AG04449 (cell line): ENCODE data around the gene CACNA2D3.

Source experiments
- CTCF ChIA-PET: fragments of 350-600 bp; formaldehyde crosslinking; extraction: SDS; loops from one replicate; lab custom pipeline; 2021; ENCODE audit warnings: antibody characterized with exemption; lab: Yijun Ruan, JAX
- POLR2A ChIA-PET: fragments of 400-600, 350-600 bp; formaldehyde crosslinking; extraction: SDS; loops from one replicate; lab custom pipeline; 2020; ENCODE audit warnings: antibody characterized with exemption, inconsistent platforms; lab: Yijun Ruan, JAX
- DNase-seq: peaks from one replicate; pipeline ENCODE4 v3.0.0-alpha.2; 2010; ENCODE audit warnings: low read depth, low spot score
- H3K4me3 ChIP-seq: 2 replicates; pipeline ENCODE4 v1.5.1; 2011; ENCODE audit warnings: low read depth, mild to moderate bottlenecking, control low read depth, low read length
- TF ChIP-seq, protein P1 (sequence below): IDR thresholded peaks from one replicate; pipeline ENCODE4 v1.5.1; 2011; ENCODE audit warnings: mild to moderate bottlenecking, moderate library complexity, low read length, control low read depth, inconsistent platforms; ENCODE audit not compliant: insufficient read depth; ENCODE audit errors: missing control alignments

Gene CACNA2D3

DNA sequence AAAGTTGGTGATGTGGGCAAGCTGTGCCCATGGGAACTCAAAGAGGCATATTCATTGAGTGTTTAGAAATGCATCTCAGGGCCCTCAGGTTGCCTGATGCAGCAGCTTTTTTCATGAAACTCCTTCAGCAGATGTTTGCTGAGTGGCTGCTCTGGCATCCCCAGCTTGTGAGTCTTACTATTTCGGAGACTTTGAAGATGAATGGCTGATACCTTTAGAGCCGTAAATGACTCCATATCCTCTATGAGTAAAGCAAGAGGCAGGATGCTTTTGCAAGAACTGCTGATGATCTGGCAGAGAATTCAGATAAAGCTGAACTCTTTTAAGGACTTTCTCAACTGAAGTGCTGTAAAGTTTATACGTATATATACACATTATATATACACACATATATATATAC, 384.3 kb downstream of the CACNA2D3 start:
- TF ChIP-seq, protein P1, sequence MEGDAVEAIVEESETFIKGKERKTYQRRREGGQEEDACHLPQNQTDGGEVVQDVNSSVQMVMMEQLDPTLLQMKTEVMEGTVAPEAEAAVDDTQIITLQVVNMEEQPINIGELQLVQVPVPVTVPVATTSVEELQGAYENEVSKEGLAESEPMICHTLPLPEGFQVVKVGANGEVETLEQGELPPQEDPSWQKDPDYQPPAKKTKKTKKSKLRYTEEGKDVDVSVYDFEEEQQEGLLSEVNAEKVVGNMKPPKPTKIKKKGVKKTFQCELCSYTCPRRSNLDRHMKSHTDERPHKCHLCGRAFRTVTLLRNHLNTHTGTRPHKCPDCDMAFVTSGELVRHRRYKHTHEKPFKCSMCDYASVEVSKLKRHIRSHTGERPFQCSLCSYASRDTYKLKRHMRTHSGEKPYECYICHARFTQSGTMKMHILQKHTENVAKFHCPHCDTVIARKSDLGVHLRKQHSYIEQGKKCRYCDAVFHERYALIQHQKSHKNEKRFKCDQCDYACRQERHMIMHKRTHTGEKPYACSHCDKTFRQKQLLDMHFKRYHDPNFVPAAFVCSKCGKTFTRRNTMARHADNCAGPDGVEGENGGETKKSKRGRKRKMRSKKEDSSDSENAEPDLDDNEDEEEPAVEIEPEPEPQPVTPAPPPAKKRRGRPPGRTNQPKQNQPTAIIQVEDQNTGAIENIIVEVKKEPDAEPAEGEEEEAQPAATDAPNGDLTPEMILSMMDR, result no peak
- no peak for DNase-seq
- ChIA-PET CTCF (no interaction called here), POLR2A (no interaction called here)
- no peak overlapping the region for H3K4me3 ChIP-seq

GRCh38 chr3:54507876-54508460, 385.6 kb downstream of the CACNA2D3 start:
- ChIA-PET POLR2A (no interaction called here), CTCF (no interaction called here)
- no peak overlapping the region for H3K4me3 ChIP-seq
- TF ChIP-seq, protein P1, result no peak
- no peak for DNase-seq

GRCh38 chr3:54510506-54510905, 388.2 kb downstream of the CACNA2D3 start:
- DNase-seq, result no peak
- POLR2A ChIA-PET, result no interaction called here
- TF ChIP-seq, protein P1, result no peak

DNA sequence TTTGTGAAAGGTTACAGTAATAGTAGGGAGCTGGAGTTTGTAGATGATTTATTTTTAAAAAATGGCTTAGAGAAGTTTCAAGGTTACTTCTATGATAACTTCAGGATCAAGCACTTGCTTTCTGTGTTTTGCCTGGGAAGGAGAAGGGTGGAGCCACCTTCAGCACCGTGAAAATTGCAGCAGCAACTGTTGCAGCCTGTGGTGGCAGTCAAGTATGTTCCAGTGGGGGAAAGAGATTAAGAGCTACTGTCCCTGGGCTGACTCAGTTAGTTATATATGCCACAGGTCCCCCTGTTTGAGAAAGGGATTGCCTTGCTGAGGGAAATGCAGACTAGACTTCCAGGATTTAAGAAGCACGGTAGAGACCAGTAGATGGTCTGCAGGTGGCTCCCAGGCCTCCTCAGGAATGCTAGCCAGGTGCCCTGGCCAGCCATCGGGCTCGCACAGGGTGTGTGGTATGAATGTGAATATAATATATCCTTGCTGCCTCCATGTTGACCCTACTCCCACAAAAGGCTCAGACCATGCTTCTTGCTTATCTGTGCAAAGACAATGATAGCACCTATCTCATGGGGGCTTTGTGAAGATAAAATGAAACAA, 389.5 kb downstream of the CACNA2D3 start:
- no peak overlapping the region for H3K4me3 ChIP-seq
- POLR2A ChIA-PET, result interaction anchor here (0.6 kb wide), 1 partner anchor 84 kb away, joined by 3 read pairs; no protein-coding TSS in a partner anchor
- no peak for DNase-seq
- CTCF ChIA-PET, result no interaction called here
- TF ChIP-seq, protein P1, result no peak

More at GRCh38 chr3:54510506-54510905, 388.2 kb downstream of the CACNA2D3 start:
- CTCF ChIA-PET, result no interaction called here
- no peak overlapping the region for H3K4me3 ChIP-seq

- DNase-seq, result no peak
- ChIA-PET POLR2A (no interaction called here), CTCF (no interaction called here)
- H3K4me3 ChIP-seq, result no peak overlapping the region
- TF ChIP-seq, protein P1, result no peak
Observed at GRCh38 chr3:54514006-54514405, 391.7 kb downstream of the CACNA2D3 start.

DNA sequence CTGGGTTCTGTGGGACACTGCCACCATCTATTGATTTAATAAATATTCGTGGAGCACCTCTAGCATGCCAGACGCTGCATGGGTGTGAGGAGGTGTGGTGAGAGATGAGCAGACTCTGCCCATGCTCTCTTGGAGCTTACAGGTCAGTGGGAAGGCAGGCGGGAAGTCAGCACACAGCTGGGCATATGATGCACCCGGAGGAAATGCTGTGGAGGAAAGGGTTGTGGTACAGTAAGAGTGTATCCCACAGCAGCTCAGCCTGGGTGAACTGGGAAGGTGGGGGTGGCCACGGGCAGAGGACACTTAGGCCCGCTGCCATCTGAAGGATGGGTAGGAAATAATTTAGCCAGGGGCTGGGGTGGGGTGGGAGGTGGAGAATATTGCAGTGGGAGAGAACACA, 392.1 kb downstream of the CACNA2D3 start:
- H3K4me3 ChIP-seq, result no peak overlapping the region
- ChIA-PET CTCF (no interaction called here), POLR2A (no interaction called here)
- TF ChIP-seq, protein P1, result no peak
- DNase-seq, result no peak
